Renal cortex interstitium (tissue), 15 donors: ENCODE results near the gene ZNF212. TPM values are rescaled to one million over a fixed set of nuclear protein-coding genes. Genes with fewer than 3 reads are reported as not detected.

Source experiments
- DNase-seq, 11 donors: peaks; one replicate each; pipeline ENCODE4 v3.0.0-alpha.2; 2013; ENCODE audit warnings: low read depth in 9 of 11, low spot score in 4 of 11; ENCODE audit errors: extremely low read depth in 1 of 11
- long read RNA-seq, 16 experiments: transcript quantifications; one replicate each; lab custom pipeline, GENCODE V29; 2026
- polyA plus RNA-seq, 3 donors: library from polyadenylated mRNA; unstranded; fragments of 120-200 nt; gene quantifications; one replicate each; pipeline ENCODE4 v1.2.1, GENCODE V29; 2013; ENCODE audit not compliant: insufficient read length in 3 of 3

Gene ZNF212
- polyA plus RNA-seq = 10 to 100 TPM; 16.8 to 20.2 (median 18.3) TPM
- long read RNA-seq, donor 1, partial matches to known transcripts = 0 of 2 reads
- long read RNA-seq, donor 1, other reads (novel, unspliced or antisense) = 0 of 2 reads
- long read RNA-seq, donor 2, partial matches to known transcripts = 0 of 3 reads
- long read RNA-seq, donor 2, other reads (novel, unspliced or antisense) = 0 of 3 reads
- long read RNA-seq, donor 3, transcript ZNF212-201 (5 exons, 2,810 nt) = major isoform, 5 of 5 reads
- long read RNA-seq, donor 3, partial matches to known transcripts = 0 of 5 reads
- long read RNA-seq, donor 3, other reads (novel, unspliced or antisense) = 0 of 5 reads
- long read RNA-seq, donor 4, partial matches to known transcripts = 0 of 2 reads
- long read RNA-seq, donor 4, other reads (novel, unspliced or antisense) = 0 of 2 reads
- long read RNA-seq, donor 5 = 0 reads
- long read RNA-seq, donor 6, partial matches to known transcripts = 0 of 1 reads
- long read RNA-seq, donor 6, other reads (novel, unspliced or antisense) = 0 of 1 reads
- long read RNA-seq, donor 7, transcript ZNF212-201 (5 exons, 2,810 nt) = major isoform, 6 of 6 reads
- long read RNA-seq, donor 7, partial matches to known transcripts = 0 of 6 reads
- long read RNA-seq, donor 7, other reads (novel, unspliced or antisense) = 0 of 6 reads
- long read RNA-seq, donor 8 = 0 reads
- long read RNA-seq, donor 9 = 0 reads
- long read RNA-seq, donor 10, partial matches to known transcripts = 0 of 1 reads
- long read RNA-seq, donor 10, other reads (novel, unspliced or antisense) = 0 of 1 reads
- long read RNA-seq, donor 11, transcript ZNF212-201 (5 exons, 2,810 nt) = major isoform, 5 of 5 reads
- long read RNA-seq, donor 11, partial matches to known transcripts = 0 of 5 reads
- long read RNA-seq, donor 11, other reads (novel, unspliced or antisense) = 0 of 5 reads
- long read RNA-seq, donor 12, partial matches to known transcripts = 0 of 2 reads
- long read RNA-seq, donor 12, other reads (novel, unspliced or antisense) = 0 of 2 reads
- long read RNA-seq, donor 13 = 0 reads
- long read RNA-seq, donor 14, partial matches to known transcripts = 5 of 6 reads
- long read RNA-seq, donor 14, other reads (novel, unspliced or antisense) = 0 of 6 reads
- long read RNA-seq, donor 15, partial matches to known transcripts = 0 of 1 reads
- long read RNA-seq, donor 15, other reads (novel, unspliced or antisense) = 0 of 1 reads
- long read RNA-seq, donor 16, transcript ZNF212-201 (5 exons, 2,810 nt) = major isoform, 12 of 22 reads
- long read RNA-seq, donor 16, partial matches to known transcripts = 10 of 22 reads
- long read RNA-seq, donor 16, other reads (novel, unspliced or antisense) = 0 of 22 reads

DNA sequence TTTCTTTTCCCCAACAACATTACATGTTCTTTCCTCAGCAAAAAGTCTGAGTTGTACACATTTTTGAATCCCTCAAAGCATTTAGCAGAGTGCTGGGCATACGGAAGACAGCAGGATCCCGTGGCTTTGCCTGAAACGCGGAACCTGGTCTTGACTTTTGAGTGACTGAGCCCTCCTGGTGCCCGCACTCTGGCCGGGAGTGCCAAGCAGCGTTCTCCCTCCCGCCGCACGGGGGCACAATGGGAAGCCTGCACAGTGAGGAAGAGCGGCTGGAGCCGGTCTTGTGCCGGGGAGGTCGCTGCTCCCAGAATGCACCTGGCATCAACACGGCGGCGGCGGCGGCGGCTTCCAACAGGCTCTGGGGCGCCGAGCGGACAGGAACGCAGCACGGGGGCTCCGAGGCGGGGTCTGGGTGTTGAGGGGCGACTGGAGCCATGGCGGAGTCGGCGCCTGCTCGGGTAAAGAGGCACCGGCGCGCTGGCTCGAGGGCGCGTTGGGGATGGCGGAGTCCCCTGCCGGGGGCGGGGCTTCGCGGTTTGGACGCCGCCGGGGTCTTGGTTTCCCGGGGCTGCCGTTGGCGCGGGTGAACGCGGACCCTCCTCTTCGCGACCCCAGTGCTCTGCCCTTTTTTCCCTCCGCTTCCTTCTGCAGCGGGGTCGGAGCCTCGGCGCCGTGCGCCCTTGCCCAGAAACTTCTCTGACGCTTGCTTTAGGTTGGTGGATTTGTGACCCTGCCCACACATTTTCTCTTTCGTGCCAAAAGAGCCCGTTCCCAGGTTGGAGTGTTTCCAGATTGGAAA lies at the start of gene ZNF212:
Gene ZNF212, plus strand, starts transcription at position 307 of the 799 bp plus-strand sequence. Its CDS starts 128 bp downstream, at position 435.
- peak; percentile 56 to 88 (median 78) for DNase-seq

GRCh38 chr7:149191851-149192250 lies 47.6 kb upstream of the ZNF212 start:
- no peak for DNase-seq

- no peak for DNase-seq
Measured at GRCh38 chr7:149194799-149195179, 44.7 kb upstream of the ZNF212 start.

DNA sequence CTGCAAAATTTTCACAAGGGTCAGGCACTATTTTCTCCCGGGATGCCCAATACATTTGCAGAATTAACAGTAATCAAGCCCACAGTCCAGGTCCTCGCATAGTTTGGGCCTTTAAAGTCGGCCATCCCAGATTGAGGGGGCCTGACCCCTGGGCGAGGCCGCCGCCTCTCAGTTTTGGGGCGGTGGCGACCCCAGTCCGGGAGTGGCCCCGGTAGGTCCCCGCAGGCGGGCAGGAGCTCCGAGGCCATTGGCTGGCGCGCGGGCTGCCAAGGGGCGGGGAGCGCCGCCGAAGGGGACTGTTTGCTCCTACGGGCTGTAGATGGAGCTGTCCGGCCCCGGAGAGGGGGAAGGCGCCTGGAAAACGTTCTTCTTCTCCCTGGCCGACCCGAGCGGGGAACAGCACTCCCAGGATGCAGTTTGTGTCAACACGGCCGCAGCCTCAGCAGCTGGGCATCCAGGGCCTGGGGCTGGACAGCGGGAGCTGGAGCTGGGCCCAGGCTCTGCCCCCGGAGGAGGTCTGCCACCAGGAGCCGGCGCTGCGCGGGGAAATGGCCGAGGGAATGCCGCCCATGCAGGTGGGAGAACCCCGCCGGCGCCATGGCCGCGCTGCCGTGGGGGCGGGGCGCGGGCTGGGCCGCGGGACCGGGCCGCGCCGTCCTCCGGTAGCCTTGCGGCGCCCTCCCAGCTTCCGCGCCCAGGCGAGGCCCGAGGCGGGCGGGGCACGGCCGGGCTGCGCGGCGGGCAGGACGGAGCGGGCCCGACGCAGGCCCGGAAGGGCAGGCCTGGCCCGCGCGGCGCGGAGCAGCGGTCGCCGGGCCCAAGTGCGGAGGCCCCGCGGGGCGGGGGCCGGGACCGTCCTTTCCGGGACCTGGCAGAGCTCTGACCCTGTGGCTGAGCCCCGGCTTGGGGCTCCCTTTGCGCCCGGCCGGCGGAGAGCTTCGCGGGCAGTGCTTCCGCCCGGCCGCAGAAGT lies 44.0 kb upstream of the ZNF212 start, which contains the start of gene ZNF282:
Gene ZNF282, plus strand, starts transcription at position 367 of the 971 bp plus-strand sequence. Its CDS starts 44 bp downstream, at position 411.
- peak; percentile 67 to 89 (median 82) for DNase-seq

DNA sequence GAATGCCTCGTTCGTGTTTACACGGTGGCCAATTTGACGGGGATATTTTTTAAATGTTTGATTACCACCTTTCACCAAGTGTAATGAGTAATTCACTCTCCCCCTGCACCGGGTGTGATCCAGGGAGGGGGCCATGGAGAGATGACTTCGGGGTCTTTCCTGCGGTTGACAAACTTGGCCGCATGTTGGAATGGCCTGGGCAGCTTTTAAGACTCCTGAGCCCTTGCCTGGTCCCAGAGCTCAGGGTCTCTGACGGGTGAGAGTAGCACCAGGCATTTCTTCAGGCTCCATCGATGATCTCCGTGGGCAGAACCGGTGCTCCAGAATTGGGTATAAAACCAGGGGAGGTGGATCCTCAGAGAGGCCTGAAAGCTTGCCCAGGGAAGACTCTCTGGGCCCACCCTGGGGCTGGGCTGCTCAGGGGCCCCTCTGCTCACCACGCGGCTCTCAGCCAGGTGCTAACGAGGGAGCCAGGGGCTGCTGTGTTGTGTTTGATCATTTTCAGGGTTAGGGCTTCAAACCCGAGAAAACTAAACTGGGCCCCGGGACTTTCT lies 43.2 kb upstream of the ZNF212 start:
- peak in 1 of 11 donors; percentile 23 for DNase-seq

GRCh38 chr7:149196705-149197171 lies 42.7 kb upstream of the ZNF212 start:
- DNase-seq = no peak

GRCh38 chr7:149197675-149198074 lies 41.8 kb upstream of the ZNF212 start:
- DNase-seq = no peak

DNA sequence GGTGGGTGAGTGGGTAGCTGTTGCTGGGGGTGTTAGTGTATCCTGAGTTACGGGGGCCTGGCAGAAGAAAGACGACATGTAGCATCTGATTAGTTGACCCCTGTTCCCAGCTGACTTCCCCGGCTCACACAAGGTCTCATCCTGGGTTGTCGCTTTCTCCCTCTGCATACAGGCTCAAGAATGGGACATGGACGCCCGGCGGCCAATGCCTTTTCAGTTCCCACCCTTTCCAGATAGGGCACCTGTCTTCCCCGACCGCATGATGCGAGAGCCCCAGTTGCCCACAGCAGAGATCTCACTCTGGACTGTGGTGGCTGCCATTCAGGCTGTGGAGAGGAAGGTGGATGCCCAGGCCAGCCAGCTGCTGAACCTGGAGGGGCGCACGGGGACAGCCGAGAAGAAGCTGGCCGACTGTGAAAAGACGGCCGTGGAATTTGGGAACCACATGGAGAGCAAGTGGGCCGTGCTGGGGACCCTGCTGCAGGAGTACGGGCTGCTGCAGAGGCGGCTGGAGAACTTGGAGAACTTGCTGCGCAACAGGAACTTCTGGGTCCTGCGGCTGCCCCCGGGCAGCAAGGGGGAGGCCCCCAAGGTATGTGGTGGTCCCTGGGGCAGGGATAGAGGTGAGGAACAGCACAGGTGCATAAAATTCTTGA lies 41.2 kb upstream of the ZNF212 start:
- no peak for DNase-seq

DNA sequence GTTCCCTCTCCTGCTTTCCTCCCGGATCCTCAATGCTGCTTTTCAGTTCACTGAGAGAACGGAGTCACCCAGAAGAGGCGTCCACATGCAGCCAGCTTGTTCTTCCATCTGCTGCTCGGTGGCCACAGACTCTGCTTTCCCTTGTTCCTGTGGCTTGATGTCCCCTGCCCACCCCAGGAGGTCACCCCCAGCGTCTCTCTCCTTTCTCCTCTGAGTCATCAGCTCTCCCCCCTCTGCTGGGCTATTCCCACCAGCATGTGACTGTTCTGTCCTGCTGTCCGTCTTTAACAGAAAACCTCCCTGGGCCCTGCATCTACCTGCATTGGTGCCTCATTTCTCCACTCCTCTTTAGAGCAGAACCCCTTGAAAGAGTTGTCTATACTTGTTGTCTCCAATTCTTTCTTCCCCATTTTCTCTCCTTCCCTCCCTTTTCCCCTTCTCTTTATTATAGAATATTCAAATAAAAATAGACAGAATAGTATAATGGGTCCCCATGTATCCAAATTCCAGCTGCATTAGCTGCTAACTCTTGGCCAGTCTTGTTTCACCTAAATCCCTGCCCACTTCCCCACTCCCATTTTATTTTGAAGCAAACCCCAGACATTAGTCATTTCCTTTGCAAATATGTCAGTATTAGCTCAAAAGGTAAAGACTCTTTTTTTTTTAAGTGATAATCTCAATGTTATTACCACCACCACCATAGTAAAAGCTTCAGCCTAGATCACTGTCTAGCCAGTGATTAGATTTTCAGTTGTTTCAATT lies 40.0 kb upstream of the ZNF212 start:
- DNase-seq = no peak

DNA sequence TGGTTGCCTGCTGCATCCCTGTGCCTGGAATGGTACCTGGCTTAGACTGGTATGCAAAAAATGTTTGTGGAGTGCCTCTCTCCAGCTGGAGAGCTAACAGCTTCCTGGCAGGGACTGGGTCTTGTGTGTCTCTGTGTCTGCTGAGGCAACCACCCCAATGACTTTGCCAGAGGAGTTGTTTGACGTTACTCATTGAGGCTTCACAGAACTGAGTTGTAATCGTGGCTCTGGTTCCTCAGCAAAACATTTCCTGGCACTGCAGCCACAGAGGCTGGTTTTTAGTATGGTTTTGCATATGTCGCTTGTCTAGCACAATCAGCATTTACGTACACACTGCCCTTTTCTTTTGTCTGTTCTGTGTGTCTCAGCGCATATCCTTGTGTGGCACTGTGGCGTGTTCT lies 36.6 kb upstream of the ZNF212 start:
- DNase-seq = no peak

DNA sequence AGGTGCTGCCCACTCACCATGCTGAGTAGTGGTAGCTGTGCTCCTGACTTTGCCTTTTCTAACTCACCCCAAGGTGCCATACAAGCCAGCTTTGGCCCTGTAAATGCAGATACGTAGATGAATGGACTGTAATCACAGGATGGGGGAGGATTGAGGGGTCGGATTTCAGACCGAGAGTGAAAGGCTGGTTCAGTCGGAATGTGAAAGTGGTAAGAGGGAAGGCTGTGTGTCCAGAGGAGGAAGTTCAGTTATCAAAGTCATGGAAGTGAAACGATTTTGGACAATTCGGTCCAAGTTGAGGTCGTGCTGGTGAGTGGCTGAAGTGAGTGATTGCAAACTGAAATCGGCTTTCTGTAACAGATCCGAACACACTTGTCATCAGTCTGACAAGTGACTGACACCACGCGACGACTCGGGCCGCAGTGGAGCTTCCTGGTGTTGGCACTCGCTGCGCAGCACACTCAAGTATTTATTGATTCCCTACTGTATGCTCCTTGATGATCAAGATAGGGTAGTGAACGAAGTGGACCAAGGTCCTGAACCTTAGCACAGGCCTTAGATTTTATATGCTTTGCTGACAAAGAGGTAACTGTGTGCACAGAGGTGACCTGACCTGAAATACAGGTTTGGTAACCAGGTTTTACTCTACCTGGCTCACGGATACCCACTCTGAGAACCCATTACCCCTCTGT lies 33.6 kb upstream of the ZNF212 start:
- DNase-seq = no peak

GRCh38 chr7:149207324-149208035 lies 32.0 kb upstream of the ZNF212 start:
- no peak for DNase-seq

GRCh38 chr7:149209518-149210269 lies 29.8 kb upstream of the ZNF212 start:
- no peak for DNase-seq

DNA sequence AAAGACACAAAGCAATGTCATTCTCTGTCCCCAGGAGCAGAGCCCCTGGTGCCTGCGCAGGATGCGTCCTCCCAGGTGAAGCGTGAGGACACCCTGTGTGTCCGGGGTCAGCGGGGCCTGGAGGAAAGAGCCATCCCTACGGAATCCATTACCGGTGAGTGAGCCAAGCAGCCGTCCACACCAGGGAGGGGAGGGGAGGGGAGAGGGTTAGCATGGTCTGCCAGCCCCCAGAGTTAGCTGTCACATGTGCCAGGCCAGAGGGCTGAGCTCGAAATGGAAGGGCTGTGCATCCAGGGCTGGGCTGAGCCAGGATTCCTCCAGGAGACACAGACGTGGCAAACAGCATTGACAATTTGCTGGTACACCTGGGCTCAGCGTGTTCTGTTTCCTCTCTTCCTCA lies 28.9 kb upstream of the ZNF212 start:
- no peak for DNase-seq
